ENCODE data around the gene UTY. TPM values are rescaled to one million over a fixed set of nuclear protein-coding genes. Genes with fewer than 3 reads are reported as not detected.

Gene UTY
- total and polyA plus RNA-seq, 9 of the 15 experiments (the other 6 are each of a cell fraction or from before 2014, with no cell fraction given) = 0.09 TPM; not detected in 8

- Histone ChIP-seq H3K9me1 (ENCODE audit: control insufficient read depth, insufficient read depth, low read length) (no peaks in the 10 kb centered on the region), H3K79me2 (ENCODE audit: control insufficient read depth, insufficient read depth, low read length) (no peaks in the 10 kb centered on the region), H3K4me3 (no peak overlapping the region), H3K27me3 (ENCODE audit: control insufficient read depth in 2 of 2, insufficient read depth in 2 of 2, low read length in 2 of 2) (no peaks in the 10 kb centered on the region), H4K20me1 (replicated peaks; ENCODE audit: control insufficient read depth, insufficient read depth, low read length) (no peaks in the 10 kb centered on the region), H3K9ac (ENCODE audit: insufficient read depth in 1 of 2, low read depth in 2 of 2, low read length in 2 of 2) (no peak overlapping the region), H3K9me3 (replicated peaks; ENCODE audit: control insufficient read depth, insufficient read depth, low read depth, low read length) (no peaks in the 10 kb centered on the region), H3K36me3 (ENCODE audit: control insufficient read depth, insufficient read depth, low read length) (no peaks in the 10 kb centered on the region), H3K4me2 (ENCODE audit: insufficient read depth, low read length) (no peak overlapping the region), H2AFZ (ENCODE audit: low read depth, low read length) (no peak overlapping the region), H3K4me1 (replicated peaks in 1 of 2; ENCODE audit: control insufficient read depth in 2 of 2, insufficient read depth in 2 of 2, low read length in 2 of 2) (no peaks in the 10 kb centered on the region), H3K27ac (ENCODE audit: extremely low read depth, low read depth, low read length) (no peak overlapping the region)
- no peak for TF ChIP-seq NCOA2 (IDR thresholded peaks at IDR 0.05; ENCODE audit: partially characterized antibody in 2 of 2)
- TF ChIP-seq ZNF512 (tag; IDR thresholded peaks at IDR 0.05) = no peak
- TF ChIP-seq CBX8 (IDR thresholded peaks at IDR 0.05; ENCODE audit: borderline replicate concordance, extremely low read depth, low read depth, low read length, poor library complexity, severe bottlenecking) = no peak
- no peak for TF ChIP-seq SAFB (IDR thresholded peaks at IDR 0.05; ENCODE audit: borderline replicate concordance, low read depth, low read length)
- TF ChIP-seq KHSRP (IDR thresholded peaks at IDR 0.05) = no peak
- no peak for TF ChIP-seq ZNF24 (IDR thresholded peaks at IDR 0.05)
- no peak for TF ChIP-seq SIRT6 (IDR thresholded peaks at IDR 0.05; ENCODE audit: low read depth, low read length)
- no peak for TF ChIP-seq SRF (CRISPR knock-in tag; IDR thresholded peaks at IDR 0.05)
- TF ChIP-seq ZNF518B (CRISPR knock-in tag; IDR thresholded peaks at IDR 0.05) = no peak
- TF ChIP-seq ZNF75A (CRISPR knock-in tag; IDR thresholded peaks at IDR 0.05) = no peak
- TF ChIP-seq MXI1 (IDR thresholded peaks at IDR 0.05; ENCODE audit: low read depth, low read length) = no peak
- TF ChIP-seq ZFPM2 (CRISPR knock-in tag; IDR thresholded peaks at IDR 0.05) = no peak
- no peak for TF ChIP-seq NELFE (IDR thresholded peaks at IDR 0.05; ENCODE audit: insufficient read depth, insufficient read length)
- no peak for TF ChIP-seq POLR2B (IDR thresholded peaks at IDR 0.05; ENCODE audit: low read depth, partially characterized antibody)
- TF ChIP-seq HDAC2 (IDR thresholded peaks at IDR 0.05) = no peak
- no peak for TF ChIP-seq SRSF3 (IDR thresholded peaks at IDR 0.05; ENCODE audit: insufficient read depth, low read length)
- POLR2A ChIA-PET = no interaction called here
- ATAC-seq = no peak
- BruUV-seq (replicated peaks) = no TSS peak
- no peak for FAIRE-seq
- CTCF ChIA-PET (ENCODE audit: low intra/inter-chr PET ratio) = no interaction called here
- intact Hi-C loops (cut with micrococcal nuclease) (no loop called here), in situ Hi-C loops (cut with MboI) (no loop called here)
- DNase-seq (ENCODE audit: extremely low read depth in 1 of 4, low spot score in 3 of 4) = no peak
- WGBS (ENCODE audit: insufficient coverage, low coverage, missing lambda C conversion rate) = no CpG with 5 or more reads among the region's 1 CpG
Observed at GRCh38 chrY:13205214-13205613, 274.6 kb downstream of the UTY start.
